K562 (cell line): ENCODE data around the gene CHI3L1. TPM values are rescaled to one million over a fixed set of nuclear protein-coding genes. Genes with fewer than 3 reads are reported as not detected.
A peak's percentile ranks its signal among the peaks of the same experiment; 100 is the strongest.

Experiments used
- BMI1 ChIP-seq: fragments of 150-350 bp; IDR thresholded peaks from 2 replicates; pipeline ENCODE4 v1.6.1; 2014; ENCODE audit warnings: low read length
- CBFB ChIP-seq: sonication (generic); formaldehyde crosslinking; IDR thresholded peaks from 2 replicates; pipeline ENCODE4 v1.4.0; 2020; ENCODE audit warnings: mild to moderate bottlenecking, missing genetic modification reagents
- CBX2 ChIP-seq: fragments of 200-600 bp; sonication (generic); IDR thresholded peaks from one replicate; pipeline ENCODE4 v1.6.1; 2012; ENCODE audit warnings: mild to moderate bottlenecking, low read length, inconsistent platforms; ENCODE audit not compliant: insufficient read depth, poor library complexity, severe bottlenecking
- HIVEP1 ChIP-seq: fragments of 250-450 bp; sonication (Bioruptor Pico); IDR thresholded peaks from 2 replicates; pipeline ENCODE4 v1.4.0; 2020; ENCODE audit warnings: mild to moderate bottlenecking
- LEF1 ChIP-seq: fragments of 450-650 bp; IDR thresholded peaks from 2 replicates; pipeline ENCODE4 v1.6.1; 2016; ENCODE audit warnings: mild to moderate bottlenecking
- MNT ChIP-seq, 2 experiments: fragments of 450-650 bp; conservative IDR thresholded peaks; 2 replicates each; pipeline ENCODE4 v1.6.1; 2017; ENCODE audit warnings: mild to moderate bottlenecking in 2 of 2, moderate library complexity in 2 of 2
- MYC ChIP-seq, 2 experiments: fragments of 250-450 bp in 1 of 2; sonication (Bioruptor Pico) in 1 of 2; IDR thresholded peaks; 2 replicates each; pipeline versions ENCODE4 v1.5.1 to v1.6.1; 2012 to 2021; ENCODE audit warnings: low read depth in 2 of 2, borderline replicate concordance in 1 of 2, improper control_type of control experiment in 1 of 2, low read length in 1 of 2, mild to moderate bottlenecking in 1 of 2, moderate library complexity in 1 of 2
- NCOA6 ChIP-seq: fragments of 450-650 bp; IDR thresholded peaks from 2 replicates; pipeline ENCODE4 v1.6.1; 2017; ENCODE audit warnings: mild to moderate bottlenecking
- PRMT5 ChIP-seq: sonication (generic); formaldehyde crosslinking; IDR thresholded peaks from 2 replicates; pipeline ENCODE4 v1.5.0; 2020; ENCODE audit warnings: missing genetic modification reagents
- RB1 ChIP-seq: fragments of 450-650 bp; IDR thresholded peaks from 2 replicates; pipeline ENCODE4 v1.6.1; 2017; ENCODE audit warnings: low read depth, mild to moderate bottlenecking
- RBM22 ChIP-seq: fragments of 200-400 bp; formaldehyde crosslinking; IDR thresholded peaks from 2 replicates; pipeline ENCODE4 v1.6.1; 2018; ENCODE audit warnings: low read length, low read depth; ENCODE audit not compliant: poor library complexity, severe bottlenecking
- SMC3 ChIP-seq: conservative IDR thresholded peaks from 2 replicates; pipeline ENCODE4 v1.6.1; 2011; ENCODE audit warnings: low read depth, low read length, improper control_type of control experiment; ENCODE audit not compliant: insufficient read depth
- SRSF9 ChIP-seq: fragments of 200-400 bp; formaldehyde crosslinking; IDR thresholded peaks from 2 replicates; pipeline ENCODE4 v1.6.1; 2017; ENCODE audit warnings: low read depth, low read length, borderline replicate concordance
- TRIM25 ChIP-seq: fragments of 450-650 bp; IDR thresholded peaks from 2 replicates; pipeline ENCODE4 v1.7.0; 2016; ENCODE audit warnings: borderline replicate concordance
- TSHZ1 ChIP-seq: fragments of 250-450 bp; sonication (Bioruptor Pico); IDR thresholded peaks from 2 replicates; pipeline ENCODE4 v1.4.0; 2020; ENCODE audit warnings: mild to moderate bottlenecking, moderate library complexity
- XRCC4 ChIP-seq: IDR thresholded peaks from one replicate; pipeline ENCODE4 v1.6.1; 2011; ENCODE audit not compliant: insufficient read depth, insufficient read length; ENCODE audit errors: extremely low read depth
- ZBTB7A ChIP-seq: IDR thresholded peaks from 2 replicates; pipeline ENCODE4 v1.6.1; 2011; ENCODE audit warnings: low read depth, mild to moderate bottlenecking, low read length, moderate library complexity, borderline replicate concordance; ENCODE audit not compliant: control insufficient read depth
- ZKSCAN8 ChIP-seq: fragments of 200-800 bp; sonication (Bioruptor generic); IDR thresholded peaks from 2 replicates; pipeline ENCODE4 v1.6.1; 2016; ENCODE audit warnings: missing genetic modification characterization, missing compliant biosample characterization
- ZNF668 ChIP-seq: fragments of 250-450 bp; sonication (Bioruptor Pico); IDR thresholded peaks from 2 replicates; pipeline ENCODE4 v1.8.0; 2022; ENCODE audit warnings: mild to moderate bottlenecking, inconsistent platforms
- polyA plus RNA-seq, 8 experiments: library from polyadenylated mRNA; depleted of rRNA in 4 of 8; stranded (reverse) in 5 of 8; unstranded in 3 of 8; fragments of >200 nt; fragmentation: Nextera tagmentation in 2 of 8; fragmentation: Illumina TruSeq in 1 of 8; extraction: Ambion mirVana in 2 of 8; extraction: Trizol in 1 of 8; gene quantifications; 2 replicates each; pipeline versions ENCODE4 v1.2.1 to v1.2.3, GENCODE V29; 2011 to 2014; ENCODE audit warnings: inconsistent platforms in 1 of 8, missing spikeins in 1 of 8
- total RNA-seq, 7 experiments: library from RNA; depleted of rRNA in 6 of 7; stranded (reverse); fragments of >200 nt in 6 of 7; fragmentation: Illumina TruSeq in 2 of 7; extraction: Trizol in 2 of 7; gene quantifications; 2 replicates each; pipeline versions ENCODE4 v1.2.1 to v1.2.3, GENCODE V29; 2011 to 2021; ENCODE audit warnings: low replicate concordance in 1 of 7
- TF ChIP-seq, protein P1 (sequence below): sonication (generic); formaldehyde crosslinking; IDR thresholded peaks from 2 replicates; pipeline ENCODE4 v1.9.0; 2022; ENCODE audit warnings: mild to moderate bottlenecking, missing genetic modification reagents

Gene CHI3L1
- total and polyA plus RNA-seq, 9 of the 15 experiments (the other 6 are each of a cell fraction or from before 2014, with no cell fraction given) = not detected

DNA sequence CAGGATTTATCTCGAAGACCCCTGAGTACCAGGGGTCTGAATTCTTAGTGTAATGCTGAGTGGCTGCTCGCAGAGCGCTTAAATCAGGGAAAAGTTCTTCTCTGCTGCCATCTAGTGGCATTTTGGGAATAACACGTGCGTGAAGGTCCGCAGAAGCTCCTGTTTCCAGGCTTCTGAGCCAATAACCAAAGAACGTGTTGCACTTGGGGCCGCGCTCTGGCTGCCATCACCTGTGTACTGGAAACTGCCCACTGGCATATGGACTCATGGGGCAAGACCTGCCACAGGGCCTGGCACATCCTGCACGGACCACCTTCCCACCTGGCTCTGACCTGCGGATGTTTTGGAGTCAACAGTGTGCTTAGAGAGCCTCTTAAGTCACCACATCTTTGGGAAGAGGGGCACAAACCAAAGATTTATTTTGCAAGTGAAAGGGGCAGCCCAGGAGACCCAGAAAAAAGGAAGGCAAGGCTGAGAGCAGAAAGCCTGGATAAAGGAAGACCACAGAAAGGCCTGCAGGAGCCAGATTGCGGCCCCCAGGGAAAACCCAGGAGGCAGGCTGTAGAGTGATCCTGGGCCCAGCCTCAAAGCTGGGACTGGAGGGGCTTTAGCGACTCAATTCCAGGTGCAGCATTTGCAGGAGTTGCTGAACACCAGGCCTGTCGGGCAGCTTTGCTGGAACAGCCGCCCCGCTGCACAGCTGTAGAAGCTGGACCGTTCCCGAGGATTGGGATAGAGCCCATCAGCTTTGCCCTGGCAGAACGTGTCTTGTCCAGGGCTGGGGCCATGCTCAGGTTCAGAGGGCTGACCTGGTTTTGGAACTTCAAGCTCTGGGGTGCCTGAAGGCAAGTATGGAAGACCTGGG, 30.0 kb upstream of the CHI3L1 start (continued):
- TF ChIP-seq ZKSCAN8 (CRISPR knock-in tag) (no peak), RB1 (peak; percentile 27; the same call in 1 of the 2 replicates), TRIM25 (no peak), MNT (conservative IDR thresholded peaks at IDR 0.05) (peak in 1 of 2 experiments; percentile 62; a peak in 2 of 4 replicates), BMI1 (0 out of 2 replicates have a peak, but pooled peaks have one; percentile 34), RBM22 (no peak), SRSF9 (no peak), ZNF668 (no peak), XRCC4 (no peak), ZBTB7A (peak; percentile 35; the same call in 1 of the 2 replicates), CBFB (no peak), CBX2 (no peak), NCOA6 (no peak), SMC3 (peak; percentile 85), HIVEP1 (CRISPR knock-in tag) (no peak), LEF1 (no peak), MYC (IDR thresholded peaks at IDR 0.05; ENCODE audit: low read depth, low read length) (peak; percentile 69), MYC (CRISPR knock-in tag; IDR thresholded peaks at IDR 0.05; ENCODE audit: borderline replicate concordance, low read depth) (no peak), TSHZ1 (CRISPR knock-in tag) (no peak), PRMT5 (no peak)
- TF ChIP-seq, protein P1, sequence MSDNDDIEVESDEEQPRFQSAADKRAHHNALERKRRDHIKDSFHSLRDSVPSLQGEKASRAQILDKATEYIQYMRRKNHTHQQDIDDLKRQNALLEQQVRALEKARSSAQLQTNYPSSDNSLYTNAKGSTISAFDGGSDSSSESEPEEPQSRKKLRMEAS (CRISPR knock-in tag) = 0 out of 2 replicates have a peak, but pooled peaks have one; percentile 46
